ENCODE results near the gene COCH. TPM values are rescaled to one million over a fixed set of nuclear protein-coding genes. Genes with fewer than 3 reads are reported as not detected.

COCH gene
- total and polyA plus RNA-seq, 2 donors (not counting 1 experiment from before 2014, with no cell fraction given): 24.5 to 25.7 TPM

DNA sequence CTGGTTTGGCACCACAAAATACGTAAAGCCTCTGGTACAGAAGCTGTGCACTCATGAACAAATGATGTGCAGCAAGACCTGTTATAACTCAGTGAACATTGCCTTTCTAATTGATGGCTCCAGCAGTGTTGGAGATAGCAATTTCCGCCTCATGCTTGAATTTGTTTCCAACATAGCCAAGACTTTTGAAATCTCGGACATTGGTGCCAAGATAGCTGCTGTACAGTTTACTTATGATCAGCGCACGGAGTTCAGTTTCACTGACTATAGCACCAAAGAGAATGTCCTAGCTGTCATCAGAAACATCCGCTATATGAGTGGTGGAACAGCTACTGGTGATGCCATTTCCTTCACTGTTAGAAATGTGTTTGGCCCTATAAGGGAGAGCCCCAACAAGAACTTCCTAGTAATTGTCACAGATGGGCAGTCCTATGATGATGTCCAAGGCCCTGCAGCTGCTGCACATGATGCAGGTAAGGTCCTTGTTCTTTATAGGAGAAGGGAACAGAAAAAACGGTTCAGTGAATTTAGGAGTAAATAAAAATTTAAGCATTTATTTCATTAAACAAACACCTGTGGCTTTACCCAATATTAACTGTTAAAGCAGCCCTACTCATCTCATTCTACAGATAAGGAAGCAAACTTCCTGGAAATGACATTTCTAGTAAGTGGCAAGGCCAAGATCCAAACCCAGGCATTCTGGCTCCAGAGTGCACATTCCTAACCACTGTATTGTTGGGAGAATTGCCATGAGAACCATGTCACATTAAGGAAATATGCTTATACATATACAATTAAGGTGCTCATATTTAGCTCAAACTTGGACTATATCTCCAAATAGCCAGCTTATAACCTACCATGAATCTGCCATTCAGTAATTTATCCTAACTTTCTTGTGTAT, 11.7 kb downstream of the COCH start:
- no peaks in the 10 kb centered on the region for H3K27me3 Mint-ChIP-seq
- H3K27ac Mint-ChIP-seq: no peak overlapping the region
- Histone ChIP-seq H3K4me2 (replicated peaks; ENCODE audit: low read depth, low read length, poor library complexity, severe bottlenecking) (no peak overlapping the region), H3K79me2 (ENCODE audit: control insufficient read depth, insufficient read depth, low read length) (no peaks in the 10 kb centered on the region), H4K20me1 (ENCODE audit: control insufficient read depth, insufficient read depth, low read length, poor library complexity, severe bottlenecking) (no peaks in the 10 kb centered on the region), H3K36me3 (replicated peaks in 1 of 2; ENCODE audit: control extremely low read depth in 1 of 2, control insufficient read depth in 1 of 2, extremely low read depth in 1 of 2, insufficient read depth in 2 of 2, low read length in 1 of 2) (peaks cover 0 to 3% of the 10 kb centered on the region in 2 experiments), H3K4me3 (ENCODE audit: control extremely low read depth in 1 of 5, extremely low read depth in 1 of 5, insufficient read depth in 1 of 5, low read depth in 2 of 5, low read length in 4 of 5) (no peak overlapping the region), H2AFZ (ENCODE audit: insufficient read depth, low read depth, low read length, poor library complexity, severe bottlenecking) (no peak overlapping the region), H3K27me3 (replicated peaks in 1 of 4; ENCODE audit: control extremely low read depth in 1 of 4, control insufficient read depth in 3 of 4, insufficient read depth in 4 of 4, low read length in 3 of 4) (no peaks in the 10 kb centered on the region), H3K27ac (ENCODE audit: low read length in 2 of 2) (no peak overlapping the region), H3K9ac (ENCODE audit: low read length) (no peak overlapping the region), H3K9me3 (ENCODE audit: control extremely low read depth in 1 of 3, control insufficient read depth in 2 of 3, insufficient read depth in 1 of 3, low read length in 2 of 3) (no peaks in the 10 kb centered on the region), H3K4me1 (ENCODE audit: control insufficient read depth in 2 of 2, insufficient read depth in 2 of 2, low read length in 2 of 2) (no peaks in the 10 kb centered on the region)
- 100% methylated on average over 6 of the region's 7 CpGs for WGBS (ENCODE audit: insufficient coverage)
- H3K4me1 Mint-ChIP-seq: no peaks in the 10 kb centered on the region
- H3K9me3 Mint-ChIP-seq (ENCODE audit: insufficient read depth): no peaks in the 10 kb centered on the region
- CTCF ChIA-PET: no interaction called here
- H3K4me3 Mint-ChIP-seq: no peak overlapping the region
- no peak for TF ChIP-seq EZH2 (IDR thresholded peaks at IDR 0.05; ENCODE audit: borderline replicate concordance, insufficient read depth, low read depth, low read length, poor library complexity, severe bottlenecking)
- TF ChIP-seq, protein P1, sequence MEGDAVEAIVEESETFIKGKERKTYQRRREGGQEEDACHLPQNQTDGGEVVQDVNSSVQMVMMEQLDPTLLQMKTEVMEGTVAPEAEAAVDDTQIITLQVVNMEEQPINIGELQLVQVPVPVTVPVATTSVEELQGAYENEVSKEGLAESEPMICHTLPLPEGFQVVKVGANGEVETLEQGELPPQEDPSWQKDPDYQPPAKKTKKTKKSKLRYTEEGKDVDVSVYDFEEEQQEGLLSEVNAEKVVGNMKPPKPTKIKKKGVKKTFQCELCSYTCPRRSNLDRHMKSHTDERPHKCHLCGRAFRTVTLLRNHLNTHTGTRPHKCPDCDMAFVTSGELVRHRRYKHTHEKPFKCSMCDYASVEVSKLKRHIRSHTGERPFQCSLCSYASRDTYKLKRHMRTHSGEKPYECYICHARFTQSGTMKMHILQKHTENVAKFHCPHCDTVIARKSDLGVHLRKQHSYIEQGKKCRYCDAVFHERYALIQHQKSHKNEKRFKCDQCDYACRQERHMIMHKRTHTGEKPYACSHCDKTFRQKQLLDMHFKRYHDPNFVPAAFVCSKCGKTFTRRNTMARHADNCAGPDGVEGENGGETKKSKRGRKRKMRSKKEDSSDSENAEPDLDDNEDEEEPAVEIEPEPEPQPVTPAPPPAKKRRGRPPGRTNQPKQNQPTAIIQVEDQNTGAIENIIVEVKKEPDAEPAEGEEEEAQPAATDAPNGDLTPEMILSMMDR (IDR thresholded peaks at IDR 0.05): no peak
- POLR2A ChIA-PET: no interaction called here
- no peak for ATAC-seq (ENCODE audit: low read depth)
- intact Hi-C loops (cut with micrococcal nuclease): no loop called here
- DNase-seq: no peak

DNA sequence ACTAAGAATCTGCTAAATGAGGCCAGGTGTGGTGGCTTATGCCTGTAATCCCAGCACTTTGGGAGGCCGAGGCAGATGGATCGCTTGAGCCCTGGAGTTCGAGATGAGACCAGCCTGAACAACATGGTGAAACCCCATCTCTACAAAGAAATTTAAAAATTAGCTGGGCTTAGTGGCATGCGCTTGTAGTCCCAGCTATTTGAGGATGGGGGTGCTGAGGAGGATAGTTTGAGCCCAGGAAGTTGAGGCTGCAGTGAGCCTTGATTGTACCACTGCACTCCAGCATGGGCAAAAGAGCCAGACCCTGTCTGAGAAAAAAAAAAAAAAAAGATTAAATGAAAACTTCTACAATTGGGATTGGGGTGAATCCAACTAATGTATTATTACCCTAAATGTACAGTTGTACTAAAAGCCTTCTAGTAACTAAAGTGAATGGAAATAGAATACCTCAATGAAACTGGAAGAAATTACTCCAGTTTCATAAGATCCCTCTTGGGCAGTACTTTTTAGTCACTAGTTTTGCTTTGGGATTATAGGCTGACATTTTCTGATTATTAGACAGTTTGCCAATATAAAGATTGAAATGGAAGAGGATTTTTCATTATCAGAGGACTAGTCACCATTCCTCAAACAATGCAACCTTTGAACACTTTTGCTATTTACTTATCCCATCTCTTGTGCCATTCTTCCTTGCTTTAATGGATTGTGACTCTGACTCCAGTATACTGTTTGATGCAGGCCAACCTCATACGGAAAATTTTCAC, 14.3 kb downstream of the COCH start:
- Histone ChIP-seq H2AFZ (ENCODE audit: insufficient read depth, low read depth, low read length, poor library complexity, severe bottlenecking) (no peak overlapping the region), H3K9me3 (ENCODE audit: control extremely low read depth in 1 of 3, control insufficient read depth in 2 of 3, insufficient read depth in 1 of 3, low read length in 2 of 3) (no peaks in the 10 kb centered on the region), H3K9ac (ENCODE audit: low read length) (no peak overlapping the region), H3K4me2 (replicated peaks; ENCODE audit: low read depth, low read length, poor library complexity, severe bottlenecking) (no peak overlapping the region), H4K20me1 (ENCODE audit: control insufficient read depth, insufficient read depth, low read length, poor library complexity, severe bottlenecking) (no peaks in the 10 kb centered on the region), H3K4me3 (ENCODE audit: control extremely low read depth in 1 of 5, extremely low read depth in 1 of 5, insufficient read depth in 1 of 5, low read depth in 2 of 5, low read length in 4 of 5) (no peak overlapping the region), H3K27me3 (replicated peaks in 1 of 4; ENCODE audit: control extremely low read depth in 1 of 4, control insufficient read depth in 3 of 4, insufficient read depth in 4 of 4, low read length in 3 of 4) (no peaks in the 10 kb centered on the region), H3K27ac (ENCODE audit: low read length in 2 of 2) (no peak overlapping the region), H3K36me3 (replicated peaks in 1 of 2; ENCODE audit: control extremely low read depth in 1 of 2, control insufficient read depth in 1 of 2, extremely low read depth in 1 of 2, insufficient read depth in 2 of 2, low read length in 1 of 2) (no peaks in the 10 kb centered on the region), H3K4me1 (ENCODE audit: control insufficient read depth in 2 of 2, insufficient read depth in 2 of 2, low read length in 2 of 2) (no peaks in the 10 kb centered on the region), H3K79me2 (ENCODE audit: control insufficient read depth, insufficient read depth, low read length) (no peaks in the 10 kb centered on the region)
- intact Hi-C loops (cut with micrococcal nuclease): no loop called here
- ATAC-seq (ENCODE audit: low read depth): no peak
- H3K27me3 Mint-ChIP-seq: no peaks in the 10 kb centered on the region
- H3K27ac Mint-ChIP-seq: no peak overlapping the region
- H3K9me3 Mint-ChIP-seq (ENCODE audit: insufficient read depth): no peaks in the 10 kb centered on the region
- POLR2A ChIA-PET: no interaction called here
- no peak for DNase-seq
- 100% methylated on average over 1 of the region's 5 CpGs for WGBS (ENCODE audit: insufficient coverage)
- TF ChIP-seq EZH2 (IDR thresholded peaks at IDR 0.05; ENCODE audit: borderline replicate concordance, insufficient read depth, low read depth, low read length, poor library complexity, severe bottlenecking): no peak
- TF ChIP-seq, protein P1 (IDR thresholded peaks at IDR 0.05): no peak
- H3K4me3 Mint-ChIP-seq: no peak overlapping the region
- CTCF ChIA-PET: no interaction called here
- no peaks in the 10 kb centered on the region for H3K4me1 Mint-ChIP-seq
